ENCODE measurements around the gene C9orf78. TPM values are rescaled to one million over a fixed set of nuclear protein-coding genes. Genes with fewer than 3 reads are reported as not detected.

C9orf78 gene
- total and polyA plus RNA-seq, 9 of the 15 experiments (the other 6 are each of a cell fraction or from before 2014, with no cell fraction given), result 94.6 to 266 (median 202) TPM

DNA sequence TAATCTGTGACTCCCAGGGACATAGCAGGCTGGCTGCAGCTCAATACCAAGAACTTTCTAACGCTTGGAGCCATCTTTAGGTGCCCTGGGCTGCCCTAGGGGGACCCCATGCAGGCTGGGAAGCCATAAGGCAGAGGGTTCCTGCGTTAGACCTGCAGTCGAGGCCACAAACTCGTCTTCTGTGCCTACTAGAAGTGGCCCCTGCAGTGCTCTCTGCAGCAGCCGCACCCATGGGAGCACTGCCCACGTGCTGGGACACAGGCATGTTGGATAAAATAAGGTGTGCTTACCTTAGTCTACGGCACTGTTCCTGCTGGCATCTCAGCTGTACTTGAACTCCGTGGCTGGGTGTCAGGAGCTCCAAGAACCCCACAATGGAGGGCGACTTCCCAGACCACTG lies 22.7 kb downstream of the C9orf78 start (continued):
- TF ChIP-seq, protein P1, sequence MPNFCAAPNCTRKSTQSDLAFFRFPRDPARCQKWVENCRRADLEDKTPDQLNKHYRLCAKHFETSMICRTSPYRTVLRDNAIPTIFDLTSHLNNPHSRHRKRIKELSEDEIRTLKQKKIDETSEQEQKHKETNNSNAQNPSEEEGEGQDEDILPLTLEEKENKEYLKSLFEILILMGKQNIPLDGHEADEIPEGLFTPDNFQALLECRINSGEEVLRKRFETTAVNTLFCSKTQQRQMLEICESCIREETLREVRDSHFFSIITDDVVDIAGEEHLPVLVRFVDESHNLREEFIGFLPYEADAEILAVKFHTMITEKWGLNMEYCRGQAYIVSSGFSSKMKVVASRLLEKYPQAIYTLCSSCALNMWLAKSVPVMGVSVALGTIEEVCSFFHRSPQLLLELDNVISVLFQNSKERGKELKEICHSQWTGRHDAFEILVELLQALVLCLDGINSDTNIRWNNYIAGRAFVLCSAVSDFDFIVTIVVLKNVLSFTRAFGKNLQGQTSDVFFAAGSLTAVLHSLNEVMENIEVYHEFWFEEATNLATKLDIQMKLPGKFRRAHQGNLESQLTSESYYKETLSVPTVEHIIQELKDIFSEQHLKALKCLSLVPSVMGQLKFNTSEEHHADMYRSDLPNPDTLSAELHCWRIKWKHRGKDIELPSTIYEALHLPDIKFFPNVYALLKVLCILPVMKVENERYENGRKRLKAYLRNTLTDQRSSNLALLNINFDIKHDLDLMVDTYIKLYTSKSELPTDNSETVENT (CRISPR knock-in tag; IDR thresholded peaks at IDR 0.05), result no peak
- TF ChIP-seq, protein P2, sequence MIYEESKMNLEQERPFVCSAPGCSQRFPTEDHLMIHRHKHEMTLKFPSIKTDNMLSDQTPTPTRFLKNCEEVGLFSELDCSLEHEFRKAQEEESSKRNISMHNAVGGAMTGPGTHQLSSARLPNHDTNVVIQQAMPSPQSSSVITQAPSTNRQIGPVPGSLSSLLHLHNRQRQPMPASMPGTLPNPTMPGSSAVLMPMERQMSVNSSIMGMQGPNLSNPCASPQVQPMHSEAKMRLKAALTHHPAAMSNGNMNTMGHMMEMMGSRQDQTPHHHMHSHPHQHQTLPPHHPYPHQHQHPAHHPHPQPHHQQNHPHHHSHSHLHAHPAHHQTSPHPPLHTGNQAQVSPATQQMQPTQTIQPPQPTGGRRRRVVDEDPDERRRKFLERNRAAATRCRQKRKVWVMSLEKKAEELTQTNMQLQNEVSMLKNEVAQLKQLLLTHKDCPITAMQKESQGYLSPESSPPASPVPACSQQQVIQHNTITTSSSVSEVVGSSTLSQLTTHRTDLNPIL (CRISPR knock-in tag; IDR thresholded peaks at IDR 0.05), result no peak
- TF ChIP-seq, protein P3, sequence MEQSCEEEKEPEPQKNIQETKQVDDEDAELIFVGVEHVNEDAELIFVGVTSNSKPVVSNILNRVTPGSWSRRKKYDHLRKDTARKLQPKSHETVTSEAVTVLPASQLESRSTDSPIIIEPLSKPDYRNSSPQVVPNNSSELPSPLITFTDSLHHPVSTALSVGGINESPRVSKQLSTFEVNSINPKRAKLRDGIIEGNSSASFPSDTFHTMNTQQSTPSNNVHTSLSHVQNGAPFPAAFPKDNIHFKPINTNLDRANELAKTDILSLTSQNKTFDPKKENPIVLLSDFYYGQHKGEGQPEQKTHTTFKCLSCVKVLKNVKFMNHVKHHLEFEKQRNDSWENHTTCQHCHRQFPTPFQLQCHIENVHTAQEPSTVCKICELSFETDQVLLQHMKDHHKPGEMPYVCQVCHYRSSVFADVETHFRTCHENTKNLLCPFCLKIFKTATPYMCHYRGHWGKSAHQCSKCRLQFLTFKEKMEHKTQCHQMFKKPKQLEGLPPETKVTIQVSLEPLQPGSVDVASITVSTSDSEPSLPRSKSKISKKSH (CRISPR knock-in tag; IDR thresholded peaks at IDR 0.05), result 0 out of 2 replicates have a peak, but pooled peaks have one; percentile 11
- TF ChIP-seq POLR2AphosphoS2 (IDR thresholded peaks at IDR 0.05; ENCODE audit: low read length), result peak; percentile 77; the same call in 1 of the 2 replicates
- 0 out of 2 replicates have a peak, but pooled peaks have one; percentile 68 for TF ChIP-seq PHB (CRISPR knock-in tag; IDR thresholded peaks at IDR 0.05)
- no peak for TF ChIP-seq ZNF121 (CRISPR knock-in tag; conservative IDR thresholded peaks at IDR 0.05)
- TF ChIP-seq, protein P4, sequence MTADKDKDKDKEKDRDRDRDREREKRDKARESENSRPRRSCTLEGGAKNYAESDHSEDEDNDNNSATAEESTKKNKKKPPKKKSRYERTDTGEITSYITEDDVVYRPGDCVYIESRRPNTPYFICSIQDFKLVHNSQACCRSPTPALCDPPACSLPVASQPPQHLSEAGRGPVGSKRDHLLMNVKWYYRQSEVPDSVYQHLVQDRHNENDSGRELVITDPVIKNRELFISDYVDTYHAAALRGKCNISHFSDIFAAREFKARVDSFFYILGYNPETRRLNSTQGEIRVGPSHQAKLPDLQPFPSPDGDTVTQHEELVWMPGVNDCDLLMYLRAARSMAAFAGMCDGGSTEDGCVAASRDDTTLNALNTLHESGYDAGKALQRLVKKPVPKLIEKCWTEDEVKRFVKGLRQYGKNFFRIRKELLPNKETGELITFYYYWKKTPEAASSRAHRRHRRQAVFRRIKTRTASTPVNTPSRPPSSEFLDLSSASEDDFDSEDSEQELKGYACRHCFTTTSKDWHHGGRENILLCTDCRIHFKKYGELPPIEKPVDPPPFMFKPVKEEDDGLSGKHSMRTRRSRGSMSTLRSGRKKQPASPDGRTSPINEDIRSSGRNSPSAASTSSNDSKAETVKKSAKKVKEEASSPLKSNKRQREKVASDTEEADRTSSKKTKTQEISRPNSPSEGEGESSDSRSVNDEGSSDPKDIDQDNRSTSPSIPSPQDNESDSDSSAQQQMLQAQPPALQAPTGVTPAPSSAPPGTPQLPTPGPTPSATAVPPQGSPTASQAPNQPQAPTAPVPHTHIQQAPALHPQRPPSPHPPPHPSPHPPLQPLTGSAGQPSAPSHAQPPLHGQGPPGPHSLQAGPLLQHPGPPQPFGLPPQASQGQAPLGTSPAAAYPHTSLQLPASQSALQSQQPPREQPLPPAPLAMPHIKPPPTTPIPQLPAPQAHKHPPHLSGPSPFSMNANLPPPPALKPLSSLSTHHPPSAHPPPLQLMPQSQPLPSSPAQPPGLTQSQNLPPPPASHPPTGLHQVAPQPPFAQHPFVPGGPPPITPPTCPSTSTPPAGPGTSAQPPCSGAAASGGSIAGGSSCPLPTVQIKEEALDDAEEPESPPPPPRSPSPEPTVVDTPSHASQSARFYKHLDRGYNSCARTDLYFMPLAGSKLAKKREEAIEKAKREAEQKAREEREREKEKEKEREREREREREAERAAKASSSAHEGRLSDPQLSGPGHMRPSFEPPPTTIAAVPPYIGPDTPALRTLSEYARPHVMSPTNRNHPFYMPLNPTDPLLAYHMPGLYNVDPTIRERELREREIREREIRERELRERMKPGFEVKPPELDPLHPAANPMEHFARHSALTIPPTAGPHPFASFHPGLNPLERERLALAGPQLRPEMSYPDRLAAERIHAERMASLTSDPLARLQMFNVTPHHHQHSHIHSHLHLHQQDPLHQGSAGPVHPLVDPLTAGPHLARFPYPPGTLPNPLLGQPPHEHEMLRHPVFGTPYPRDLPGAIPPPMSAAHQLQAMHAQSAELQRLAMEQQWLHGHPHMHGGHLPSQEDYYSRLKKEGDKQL (CRISPR knock-in tag; IDR thresholded peaks at IDR 0.05; ENCODE audit: borderline replicate concordance), result no peak
- TF ChIP-seq POLR3G (IDR thresholded peaks at IDR 0.05; ENCODE audit: extremely low read depth, insufficient read length, insufficient replicate concordance), result no peak
- peak; percentile 34; the same call in 1 of the 2 replicates for TF ChIP-seq RBFOX2 (IDR thresholded peaks at IDR 0.05; ENCODE audit: low read depth, low read length)
- peak; percentile 62 for TF ChIP-seq POLR2A (conservative IDR thresholded peaks at IDR 0.05)
- TF ChIP-seq POLR2B (IDR thresholded peaks at IDR 0.05; ENCODE audit: low read depth, partially characterized antibody), result no peak
- TF ChIP-seq ZBTB17 (CRISPR knock-in tag; IDR thresholded peaks at IDR 0.05), result 0 out of 2 replicates have a peak, but pooled peaks have one; percentile 26
- TF ChIP-seq SREBF2 (CRISPR knock-in tag; IDR thresholded peaks at IDR 0.05), result no peak
- TF ChIP-seq RAD21 (CRISPR knock-in tag; conservative IDR thresholded peaks at IDR 0.05 in 1 of 2, IDR thresholded peaks at IDR 0.05 in 1 of 2), result 0 out of 4 replicates have a peak, but pooled peaks of 1 of the 2 experiments have one; percentile 8
- TF ChIP-seq POLR2G (IDR thresholded peaks at IDR 0.05; ENCODE audit: low read depth, low read length), result peak; percentile 55; the same call in 1 of the 2 replicates
- no peak for TF ChIP-seq ZNF780A (CRISPR knock-in tag; IDR thresholded peaks at IDR 0.05)
- TF ChIP-seq ESRRB (CRISPR knock-in tag; IDR thresholded peaks at IDR 0.05; ENCODE audit: borderline replicate concordance), result no peak
- peak; percentile 67; the same call in 1 of the 2 replicates for TF ChIP-seq ELF2 (CRISPR knock-in tag; IDR thresholded peaks at IDR 0.05)
- TF ChIP-seq CAMTA2 (CRISPR knock-in tag; conservative IDR thresholded peaks at IDR 0.05), result 0 out of 2 replicates have a peak, but pooled peaks have one; percentile 56
